ENCODE results near the gene PAX3. TPM values are rescaled to one million over a fixed set of nuclear protein-coding genes. Genes with fewer than 3 reads are reported as not detected.

Gene PAX3
- total RNA-seq, 2 donors from 2014 or later: not detected

DNA sequence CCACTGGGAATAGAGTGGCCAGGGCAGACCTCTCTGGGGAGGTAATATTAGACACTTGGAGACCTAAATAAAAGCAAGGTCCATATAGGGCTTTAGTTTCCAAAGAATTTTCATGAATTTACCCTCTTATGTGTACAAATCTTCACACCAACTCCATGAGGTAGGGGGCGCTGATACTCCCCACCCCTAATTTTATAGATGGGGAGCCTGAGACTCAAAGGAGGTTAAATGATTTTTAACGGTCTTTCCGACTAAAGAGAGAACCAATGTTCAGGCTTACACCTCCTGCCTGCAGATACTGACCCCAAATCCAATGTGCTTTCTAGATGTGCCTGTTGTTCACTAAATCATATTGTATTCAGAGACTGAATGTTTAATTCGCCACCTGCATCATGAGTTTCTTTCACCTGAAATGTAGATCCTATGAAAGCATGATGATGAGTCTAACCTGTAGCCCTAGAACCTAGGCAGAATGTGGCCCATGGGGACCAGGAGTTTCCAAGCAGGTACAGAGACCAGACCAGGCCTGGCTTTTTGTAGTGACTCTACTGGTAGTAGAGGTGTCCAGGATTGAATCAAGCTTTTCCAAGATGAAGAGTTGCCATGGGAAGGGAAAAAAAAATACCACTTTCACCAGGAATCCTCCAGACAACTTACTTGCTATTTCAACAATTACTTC, 16.8 kb upstream of the PAX3 start:
- peaks cover 38% of the 10 kb centered on the region for H3K27me3 ChIP-seq (replicated peaks; ENCODE audit: insufficient read depth)
- H3K9me3 ChIP-seq: no peaks in the 10 kb centered on the region
- H3K27ac ChIP-seq: no peak overlapping the region
- H3K36me3 ChIP-seq: no peaks in the 10 kb centered on the region
- no peak for ATAC-seq (ENCODE audit: insufficient number of reproducible peaks, low FRiP score, low read depth)
- TF ChIP-seq, protein P1, sequence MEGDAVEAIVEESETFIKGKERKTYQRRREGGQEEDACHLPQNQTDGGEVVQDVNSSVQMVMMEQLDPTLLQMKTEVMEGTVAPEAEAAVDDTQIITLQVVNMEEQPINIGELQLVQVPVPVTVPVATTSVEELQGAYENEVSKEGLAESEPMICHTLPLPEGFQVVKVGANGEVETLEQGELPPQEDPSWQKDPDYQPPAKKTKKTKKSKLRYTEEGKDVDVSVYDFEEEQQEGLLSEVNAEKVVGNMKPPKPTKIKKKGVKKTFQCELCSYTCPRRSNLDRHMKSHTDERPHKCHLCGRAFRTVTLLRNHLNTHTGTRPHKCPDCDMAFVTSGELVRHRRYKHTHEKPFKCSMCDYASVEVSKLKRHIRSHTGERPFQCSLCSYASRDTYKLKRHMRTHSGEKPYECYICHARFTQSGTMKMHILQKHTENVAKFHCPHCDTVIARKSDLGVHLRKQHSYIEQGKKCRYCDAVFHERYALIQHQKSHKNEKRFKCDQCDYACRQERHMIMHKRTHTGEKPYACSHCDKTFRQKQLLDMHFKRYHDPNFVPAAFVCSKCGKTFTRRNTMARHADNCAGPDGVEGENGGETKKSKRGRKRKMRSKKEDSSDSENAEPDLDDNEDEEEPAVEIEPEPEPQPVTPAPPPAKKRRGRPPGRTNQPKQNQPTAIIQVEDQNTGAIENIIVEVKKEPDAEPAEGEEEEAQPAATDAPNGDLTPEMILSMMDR (IDR thresholded peaks at IDR 0.05): no peak
- DNase-seq (ENCODE audit: low spot score): no peak
- H3K4me3 ChIP-seq: no peak overlapping the region
- H3K4me1 ChIP-seq (ENCODE audit: control insufficient read depth in 1 of 2, low read depth in 2 of 2): peaks cover 9 to 15% of the 10 kb centered on the region in 2 donors

DNA sequence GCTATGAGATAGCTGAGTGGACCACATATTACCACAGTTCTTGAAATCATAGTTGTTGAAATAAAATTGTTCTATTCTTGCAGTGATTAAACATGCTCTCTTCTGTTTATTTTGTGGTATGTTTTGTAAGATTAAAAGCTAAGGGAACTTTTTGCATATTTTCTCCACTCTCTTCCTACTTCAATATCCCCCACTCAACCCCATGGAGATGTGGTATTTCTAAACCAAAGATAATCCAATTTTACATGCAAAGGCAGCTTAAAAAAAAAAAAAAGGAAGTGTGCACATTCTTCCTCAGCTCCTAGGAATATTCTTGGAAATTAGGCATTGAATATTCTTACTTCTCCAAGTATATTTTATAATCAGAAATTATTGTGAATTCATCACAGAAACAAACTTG, 15.0 kb upstream of the PAX3 start:
- H3K4me1 ChIP-seq (ENCODE audit: control insufficient read depth in 1 of 2, low read depth in 2 of 2): peaks cover 6 to 7% of the 10 kb centered on the region in 2 donors
- ATAC-seq (ENCODE audit: insufficient number of reproducible peaks, low FRiP score, low read depth) (no peak), DNase-seq (ENCODE audit: low spot score) (no peak)
- TF ChIP-seq, protein P1 (IDR thresholded peaks at IDR 0.05): no peak
- H3K27me3 ChIP-seq (replicated peaks; ENCODE audit: insufficient read depth): peaks cover 37% of the 10 kb centered on the region
- no peak overlapping the region for H3K27ac ChIP-seq
- H3K4me3 ChIP-seq: no peak overlapping the region
- H3K36me3 ChIP-seq: no peaks in the 10 kb centered on the region
- no peaks in the 10 kb centered on the region for H3K9me3 ChIP-seq

DNA sequence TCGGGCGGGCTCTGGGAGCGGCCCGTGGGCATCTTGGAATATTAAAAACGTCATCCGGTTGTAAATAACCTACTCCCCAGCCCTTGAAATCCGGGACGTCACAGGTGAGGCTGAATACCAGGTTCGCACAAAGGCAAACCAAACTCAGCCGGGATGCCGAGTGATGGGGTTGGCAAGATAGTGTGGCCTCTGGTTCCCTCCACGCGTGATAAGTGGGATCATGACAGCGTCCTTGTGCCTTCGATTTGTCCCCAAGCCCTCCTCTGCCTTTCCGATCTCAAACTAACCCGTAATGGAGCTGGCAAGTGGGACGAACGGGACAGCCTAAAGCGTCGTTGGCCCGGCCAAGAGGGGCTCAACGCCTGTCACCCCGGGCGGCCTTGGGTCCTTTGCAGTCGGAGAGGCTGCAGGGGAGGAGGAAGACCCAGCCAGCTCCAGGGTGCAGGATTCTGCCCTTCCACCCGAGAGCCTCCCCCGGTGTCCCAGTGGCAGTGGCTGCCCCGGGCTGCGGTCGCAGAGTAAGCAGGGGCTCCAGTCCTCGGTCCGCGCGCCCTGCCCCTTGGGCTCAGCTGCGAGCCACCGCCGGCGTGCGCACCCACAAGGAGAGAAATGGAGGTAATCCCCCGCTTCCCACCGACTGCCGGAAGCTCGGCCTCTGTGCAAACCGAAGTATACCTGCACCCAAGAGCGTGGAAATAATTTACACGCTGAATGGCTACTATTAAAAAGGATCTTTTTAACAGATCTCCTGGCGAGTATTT, 13.4 kb upstream of the PAX3 start:
- ATAC-seq (ENCODE audit: insufficient number of reproducible peaks, low FRiP score, low read depth): no peak
- Histone ChIP-seq H3K9me3 (no peaks in the 10 kb centered on the region), H3K36me3 (no peaks in the 10 kb centered on the region), H3K27me3 (replicated peaks; ENCODE audit: insufficient read depth) (peaks cover 29% of the 10 kb centered on the region), H3K4me3 (no peak overlapping the region), H3K27ac (no peak overlapping the region), H3K4me1 (ENCODE audit: control insufficient read depth in 1 of 2, low read depth in 2 of 2) (peaks cover under 1% of the 10 kb centered on the region in 2 donors)
- TF ChIP-seq, protein P1 (IDR thresholded peaks at IDR 0.05): no peak
- DNase-seq (ENCODE audit: low spot score): no peak

DNA sequence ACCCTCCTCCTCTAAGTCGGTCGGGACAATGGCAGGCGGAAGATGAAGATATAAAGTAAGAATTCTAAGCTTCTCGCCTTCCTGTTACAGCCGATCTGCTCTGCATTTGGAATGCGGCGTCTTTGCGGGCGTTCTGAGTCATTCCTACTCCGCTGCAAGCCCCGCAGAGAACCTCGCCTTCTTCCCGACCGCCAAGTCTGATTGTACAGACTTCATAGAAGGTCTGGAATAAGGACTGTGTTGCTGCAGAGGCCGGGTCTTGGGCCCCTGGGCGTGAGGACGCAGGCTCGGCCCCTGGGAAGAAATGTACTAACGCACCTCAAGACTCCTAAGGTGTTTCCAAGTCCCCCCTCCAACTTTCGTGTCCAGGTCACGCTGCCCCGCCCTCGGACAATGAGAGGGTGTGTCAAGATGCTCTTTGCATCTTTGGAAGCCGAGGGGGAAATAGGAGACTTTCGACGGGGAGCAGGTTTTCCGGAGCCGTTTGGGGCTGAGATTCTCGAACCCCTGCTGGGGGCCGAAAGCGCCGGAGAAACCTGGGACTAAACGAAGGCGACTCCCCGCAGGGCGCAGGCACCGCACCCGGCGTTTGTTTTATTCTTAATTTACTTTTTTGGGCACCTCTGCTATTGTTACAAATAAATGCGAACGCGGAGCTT, 12.7 kb upstream of the PAX3 start:
- TF ChIP-seq, protein P1 (IDR thresholded peaks at IDR 0.05): no peak
- Histone ChIP-seq H3K4me3 (no peak overlapping the region), H3K4me1 (ENCODE audit: control insufficient read depth in 1 of 2, low read depth in 2 of 2) (peaks cover 3 to 8% of the 10 kb centered on the region in 2 donors), H3K27ac (no peak overlapping the region), H3K36me3 (no peaks in the 10 kb centered on the region), H3K9me3 (no peaks in the 10 kb centered on the region), H3K27me3 (replicated peaks; ENCODE audit: insufficient read depth) (peaks cover 31% of the 10 kb centered on the region)
- ATAC-seq (ENCODE audit: insufficient number of reproducible peaks, low FRiP score, low read depth) (no peak), DNase-seq (ENCODE audit: low spot score) (no peak)

DNA sequence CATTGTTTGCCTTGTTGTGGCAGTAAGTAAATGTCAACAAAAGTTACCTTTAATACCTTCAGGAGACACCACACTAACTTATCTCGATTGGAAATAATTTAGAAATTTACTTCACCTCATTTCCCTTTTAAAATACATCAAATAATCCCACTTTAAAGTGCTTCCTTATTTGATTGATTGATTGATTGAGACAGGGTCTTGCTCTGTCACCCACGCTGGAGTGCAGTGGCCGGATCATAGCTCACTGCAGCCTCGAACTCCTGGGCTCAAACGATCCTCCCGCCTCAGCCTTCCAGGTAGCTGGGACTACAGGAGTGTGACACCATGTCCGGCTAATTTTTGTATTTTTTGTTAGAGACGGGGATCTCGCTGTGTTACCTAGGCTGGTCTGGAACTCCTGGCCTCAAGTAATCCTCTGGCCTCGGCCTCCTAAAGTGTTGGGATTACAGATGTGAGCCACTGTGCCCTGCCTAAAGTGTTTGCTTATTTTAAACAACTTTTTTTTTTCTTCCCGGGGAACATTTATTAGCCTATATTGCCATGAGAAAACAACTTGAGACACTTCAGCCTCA, 12.0 kb upstream of the PAX3 start:
- no peaks in the 10 kb centered on the region for H3K9me3 ChIP-seq
- DNase-seq (ENCODE audit: low spot score): no peak
- no peak for ATAC-seq (ENCODE audit: insufficient number of reproducible peaks, low FRiP score, low read depth)
- TF ChIP-seq, protein P1 (IDR thresholded peaks at IDR 0.05): no peak
- peaks cover 37% of the 10 kb centered on the region for H3K27me3 ChIP-seq (replicated peaks; ENCODE audit: insufficient read depth)
- no peak overlapping the region for H3K4me3 ChIP-seq
- H3K27ac ChIP-seq: no peak overlapping the region
- H3K36me3 ChIP-seq: no peaks in the 10 kb centered on the region
- H3K4me1 ChIP-seq (ENCODE audit: control insufficient read depth in 1 of 2, low read depth in 2 of 2): peaks cover 7 to 13% of the 10 kb centered on the region in 2 donors

Measured in thoracic aorta (tissue), 2 donors.